Activated CD4-positive, alpha-beta T cell treated with anti-CD3 and anti-CD28 coated beads, Interleukin-2, amount 50 U/mL, for 1 hour (primary cell): ENCODE measurements around the gene SLC31A1.
A peak's percentile ranks its signal among the peaks of the same experiment; 100 is the strongest.

Experiments
- DNase-seq: peaks from one replicate; pipeline ENCODE4 v3.0.0-alpha.2; 2020

SLC31A1 gene

DNA sequence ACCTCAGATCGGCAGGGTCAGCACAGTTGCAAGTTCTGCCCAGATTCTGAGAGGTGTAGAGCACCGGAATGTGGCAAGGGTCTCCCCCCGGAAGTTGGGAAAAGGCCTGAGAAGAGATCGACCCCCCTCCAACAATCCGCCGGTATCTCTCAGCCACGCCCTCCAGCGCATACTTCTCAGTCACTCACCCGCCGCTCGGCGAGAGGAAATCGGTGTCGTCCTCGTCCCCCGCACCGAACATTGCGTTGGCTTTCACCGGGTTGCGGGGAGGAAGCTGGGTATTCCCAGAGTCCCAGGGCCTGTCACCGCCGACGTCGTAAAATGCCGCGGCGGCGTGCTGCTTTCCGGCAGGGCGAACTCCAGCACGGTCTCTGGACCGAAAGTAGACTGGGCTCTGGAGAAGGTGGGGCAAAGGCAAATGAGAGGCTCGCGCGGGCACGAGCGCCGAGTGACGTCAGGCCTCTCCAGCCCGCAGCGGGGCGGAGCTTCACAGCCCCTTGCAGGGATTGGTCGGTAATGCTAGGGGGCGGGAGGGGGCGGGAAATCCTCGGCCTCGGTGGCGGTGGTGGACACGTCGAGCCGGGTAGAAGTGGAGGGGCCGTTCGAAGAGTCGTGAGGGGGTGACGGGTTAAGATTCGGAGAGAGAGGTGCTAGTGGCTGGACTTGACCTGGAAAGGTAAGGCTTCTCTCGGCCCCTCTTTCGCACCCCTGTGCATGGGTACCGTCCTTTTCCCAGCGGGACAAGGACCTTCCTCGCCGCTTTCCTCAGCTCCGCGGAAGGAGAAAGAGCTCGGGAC lies at the start of gene SLC31A1, which contains the start of gene FKBP15:
Gene SLC31A1 (plus strand): TSS at position 542 of the 797 bp plus-strand sequence. CDS start 34,605 bp downstream, outside the sequence.
Gene FKBP15 (minus strand): TSS at position 275 of the 797 bp plus-strand sequence. CDS start 34 bp downstream, at position 241.
- DNase-seq: peak; percentile 95

DNA sequence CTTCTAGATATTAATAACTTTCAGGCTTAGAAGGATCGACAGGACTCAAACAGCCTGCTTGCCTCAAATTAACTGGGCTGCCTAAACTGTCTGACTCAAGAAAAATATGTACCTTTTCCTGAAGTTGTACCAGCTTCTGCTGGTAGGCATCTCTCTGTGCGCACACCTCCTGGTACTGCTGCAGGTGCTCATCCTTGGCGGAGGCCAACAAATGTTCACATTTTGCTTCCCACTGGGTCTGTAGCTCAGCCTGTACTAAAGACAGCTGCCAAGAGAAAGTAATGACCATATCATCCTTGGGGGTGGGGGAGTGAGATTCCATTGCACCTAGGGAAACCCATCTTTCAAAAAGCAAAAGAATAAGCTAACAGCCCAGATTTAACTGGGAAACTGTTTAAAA lies 48.0 kb upstream of the SLC31A1 start:
- no peak for DNase-seq

DNA sequence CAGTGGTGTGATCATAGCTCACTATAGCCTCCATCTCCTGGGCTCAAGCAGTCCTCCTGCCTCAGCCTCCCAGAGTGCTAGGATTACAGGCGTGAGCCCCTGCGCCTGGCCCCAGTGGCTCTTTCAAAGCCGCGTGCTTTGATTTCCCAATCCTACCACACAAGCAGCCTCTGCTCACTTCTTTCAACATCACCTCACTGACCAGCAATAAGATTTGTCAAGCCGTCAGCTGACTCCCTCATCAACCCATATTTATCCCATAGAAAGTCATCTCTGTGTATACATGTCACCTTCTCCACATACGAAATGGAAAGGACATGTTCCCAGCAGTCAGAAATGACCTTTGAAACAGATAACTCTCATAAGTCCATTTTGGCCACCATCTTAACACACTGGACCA lies 44.5 kb upstream of the SLC31A1 start:
- DNase-seq: no peak

DNA sequence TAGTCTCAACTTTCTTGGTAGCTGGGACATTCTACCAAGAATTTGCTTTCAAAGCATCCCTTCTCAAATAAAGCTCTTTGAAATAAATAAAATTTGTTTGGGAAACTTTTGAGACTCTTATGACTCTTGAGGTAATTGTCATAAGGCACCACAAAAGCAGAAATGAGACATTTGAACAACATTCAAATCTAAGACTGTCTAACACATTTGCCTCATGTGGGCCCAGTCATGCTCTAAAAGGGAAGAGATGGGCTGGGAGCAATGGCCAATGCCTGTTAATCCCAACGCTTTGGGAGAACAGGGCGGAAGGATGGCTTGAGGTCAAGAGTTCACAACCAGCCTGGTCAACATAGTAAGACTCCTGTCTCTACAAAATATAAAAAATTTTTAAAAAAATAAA lies 44.1 kb upstream of the SLC31A1 start:
- DNase-seq: no peak

DNA sequence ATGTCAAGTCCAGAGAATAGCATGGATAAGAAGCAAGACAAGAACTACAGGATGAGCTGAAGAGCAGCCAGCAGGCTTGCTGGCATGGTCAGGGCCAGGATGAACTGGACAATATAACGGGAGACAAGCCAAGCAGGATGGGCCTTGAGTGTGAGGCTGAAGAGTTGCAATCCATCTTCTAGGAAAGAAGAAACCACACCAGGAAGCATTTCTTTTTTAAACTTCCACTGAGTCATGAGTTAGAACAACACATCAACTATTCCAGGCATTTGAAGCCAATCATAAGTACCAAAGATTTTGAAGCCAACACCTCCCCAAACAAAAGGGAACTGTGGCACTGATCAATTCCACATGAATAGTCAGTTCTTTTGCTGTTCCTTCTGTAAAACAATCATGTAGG lies 43.3 kb upstream of the SLC31A1 start:
- DNase-seq: no peak

DNA sequence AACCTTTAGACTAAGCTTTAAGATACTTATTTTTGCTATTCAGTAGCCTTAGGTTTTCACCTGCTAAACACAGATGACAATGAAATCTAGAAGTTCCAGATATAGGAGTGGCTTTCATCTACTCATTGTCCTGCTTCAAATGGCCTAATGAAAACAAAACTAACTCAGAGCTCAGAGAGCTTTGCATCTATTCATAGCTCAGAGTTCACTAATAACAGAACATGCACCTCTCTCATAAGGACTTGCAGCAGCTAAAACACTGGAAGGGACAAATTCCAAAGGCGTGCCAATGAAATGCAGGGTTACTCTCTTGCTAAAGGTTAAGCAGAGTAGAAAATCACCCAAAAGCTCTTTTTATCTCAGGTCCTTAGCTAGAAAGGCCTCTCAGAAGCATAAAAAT lies 41.5 kb upstream of the SLC31A1 start:
- DNase-seq: no peak

DNA sequence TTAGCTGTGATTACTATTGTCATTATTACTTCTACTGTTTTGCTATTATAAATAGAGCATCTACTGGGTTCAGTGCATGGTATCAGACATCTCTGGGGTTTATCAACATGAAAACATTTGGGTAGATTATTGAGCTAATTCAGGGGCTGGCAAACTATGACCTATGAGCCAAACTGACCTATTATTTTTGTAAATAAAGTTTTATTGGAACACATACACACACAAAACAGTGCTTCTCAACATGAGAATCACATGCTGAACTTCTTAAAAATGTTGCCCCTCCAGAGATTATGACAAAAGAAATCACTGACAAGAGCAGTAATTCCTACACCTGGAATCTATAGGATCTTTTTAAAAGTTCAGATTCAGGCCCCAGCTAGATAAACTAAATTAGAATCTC lies 40.2 kb upstream of the SLC31A1 start:
- DNase-seq: no peak

DNA sequence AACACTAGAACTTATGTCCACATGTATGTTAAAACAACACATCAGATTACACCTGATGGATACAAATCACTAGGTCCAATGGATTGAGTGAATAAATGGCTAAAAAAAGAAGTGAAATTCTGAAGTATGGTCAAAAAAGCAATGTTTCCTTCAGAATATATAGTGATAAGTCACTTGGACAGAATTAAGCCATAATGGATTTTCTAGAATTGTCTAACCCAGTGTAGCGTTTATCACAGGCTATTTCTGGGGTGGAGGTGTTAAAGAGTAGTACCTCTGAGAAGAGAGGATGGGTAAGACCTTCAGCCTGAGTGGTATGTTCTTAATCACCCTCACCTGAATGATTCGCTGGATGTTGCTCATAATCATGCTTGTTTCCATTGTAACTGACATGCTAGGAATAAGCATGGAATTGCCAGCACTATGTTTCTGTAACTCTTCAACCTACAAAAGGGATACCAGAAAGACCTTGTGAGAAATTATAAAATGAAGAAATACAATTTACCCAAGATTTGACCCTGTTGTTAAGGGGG lies 37.3 kb upstream of the SLC31A1 start:
- no peak for DNase-seq

DNA sequence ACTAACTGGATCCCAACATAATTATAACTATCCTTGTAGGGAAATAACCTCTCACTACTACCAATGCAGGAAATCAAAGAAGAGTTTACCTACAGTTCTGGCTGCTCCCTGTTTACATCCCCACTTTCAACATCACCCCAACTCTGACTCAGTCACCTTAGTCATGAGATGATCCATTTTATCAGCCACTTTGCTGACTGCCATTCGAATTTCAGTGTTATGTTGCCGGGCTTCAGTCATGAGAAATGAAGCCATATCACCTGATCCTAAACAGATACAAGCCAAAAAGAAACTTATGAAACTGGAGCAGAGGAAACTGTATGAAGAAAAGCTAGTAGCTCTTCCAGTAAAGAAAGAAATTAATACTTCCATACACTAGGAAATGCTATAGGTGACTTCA lies 36.8 kb upstream of the SLC31A1 start:
- DNase-seq: no peak

DNA sequence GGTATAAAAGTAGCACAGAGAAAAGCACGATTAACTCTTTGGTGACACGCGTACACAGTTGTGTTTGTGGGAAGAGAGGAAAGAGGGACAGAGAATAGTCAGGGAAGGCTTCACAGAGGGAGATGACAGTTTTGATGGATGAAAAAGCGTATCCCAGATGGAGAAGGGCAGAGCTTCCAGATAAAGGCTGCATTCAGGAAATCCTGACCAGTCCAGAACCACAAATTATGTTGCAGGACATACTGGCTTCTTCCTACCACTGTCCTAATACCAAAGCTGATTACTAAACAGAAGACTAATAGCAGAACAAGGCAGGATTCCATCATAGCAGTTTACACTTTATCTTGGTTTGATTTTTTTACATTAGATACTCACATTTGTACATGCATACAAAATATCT lies 36.1 kb upstream of the SLC31A1 start:
- DNase-seq: no peak

DNA sequence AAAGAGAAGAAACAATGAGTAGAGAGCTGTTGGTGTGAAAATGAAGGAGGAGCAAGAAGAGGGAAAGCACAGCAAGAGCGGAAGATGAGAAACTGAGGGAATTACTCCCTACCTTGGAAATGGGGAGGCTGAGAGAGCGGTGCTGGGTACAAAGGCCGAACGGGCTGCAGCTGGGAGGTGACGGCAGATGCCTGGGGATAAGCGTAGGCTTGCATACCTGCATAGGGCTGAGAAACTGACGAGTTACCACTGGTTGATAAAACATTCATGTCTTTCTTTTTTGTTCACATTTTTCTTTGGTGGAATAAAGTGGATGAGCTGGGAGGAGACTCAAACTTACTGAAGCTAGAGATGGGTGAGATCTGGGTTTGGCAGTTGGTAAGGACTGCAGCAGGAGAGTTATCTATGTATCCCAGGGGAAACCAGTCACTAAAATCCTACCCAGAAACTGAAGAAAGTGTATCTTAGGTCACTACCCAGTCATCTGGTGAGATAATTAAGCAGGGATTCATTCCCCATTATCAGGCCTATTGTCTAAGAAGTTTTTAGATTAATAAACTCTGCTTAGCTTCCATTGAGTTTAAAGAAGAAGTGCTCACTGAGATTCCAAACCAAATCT lies 35.1 kb upstream of the SLC31A1 start:
- DNase-seq: no peak

DNA sequence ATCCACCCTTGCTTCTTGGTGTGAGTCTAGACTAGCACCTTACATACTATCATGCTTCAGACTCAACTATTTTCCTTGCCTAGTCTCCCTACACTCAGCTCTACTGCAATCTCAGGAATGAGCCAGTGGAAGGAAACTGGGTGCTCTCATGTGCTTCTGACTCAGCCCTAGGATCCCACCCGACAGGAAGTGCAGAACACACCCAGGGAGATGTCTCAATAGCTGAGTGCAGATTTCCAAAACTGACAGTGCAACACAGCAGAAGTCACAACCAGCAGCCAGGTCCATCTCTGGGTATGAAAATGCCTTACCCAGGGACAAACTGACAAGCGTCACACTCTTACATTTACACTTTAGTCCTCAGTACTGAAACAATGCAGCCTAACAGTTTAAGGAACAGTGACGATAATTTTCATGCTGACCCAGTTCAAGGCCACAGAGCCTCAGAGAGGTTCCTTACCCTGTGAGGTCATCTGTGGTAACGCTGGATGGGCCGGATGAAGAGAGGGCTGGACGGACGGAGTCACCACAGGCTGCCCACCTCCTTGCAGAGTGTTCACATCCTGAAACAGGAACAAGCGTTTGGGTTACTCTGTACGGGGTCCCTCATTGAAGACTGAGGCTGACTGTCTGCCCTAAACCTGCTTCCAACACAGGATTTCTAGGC lies 33.3 kb upstream of the SLC31A1 start:
- no peak for DNase-seq

DNA sequence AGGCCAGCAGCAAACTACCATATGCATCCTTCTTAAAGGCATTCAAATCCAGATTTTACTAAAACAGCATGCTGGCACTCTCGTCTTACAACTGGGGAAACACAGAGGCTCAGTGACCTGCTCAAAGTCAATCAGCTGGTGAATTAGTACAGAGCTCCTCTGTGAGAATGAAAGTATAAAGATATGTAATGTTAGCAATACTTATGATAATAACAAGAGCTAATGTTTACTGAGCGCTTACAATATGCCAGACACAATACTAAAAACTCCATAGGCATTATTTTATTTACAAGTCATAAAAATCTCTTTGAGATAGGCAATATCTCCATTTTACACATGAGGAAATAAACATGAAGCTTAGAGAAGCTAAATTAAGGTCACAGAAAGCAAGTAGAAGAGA lies 28.9 kb upstream of the SLC31A1 start:
- no peak for DNase-seq

DNA sequence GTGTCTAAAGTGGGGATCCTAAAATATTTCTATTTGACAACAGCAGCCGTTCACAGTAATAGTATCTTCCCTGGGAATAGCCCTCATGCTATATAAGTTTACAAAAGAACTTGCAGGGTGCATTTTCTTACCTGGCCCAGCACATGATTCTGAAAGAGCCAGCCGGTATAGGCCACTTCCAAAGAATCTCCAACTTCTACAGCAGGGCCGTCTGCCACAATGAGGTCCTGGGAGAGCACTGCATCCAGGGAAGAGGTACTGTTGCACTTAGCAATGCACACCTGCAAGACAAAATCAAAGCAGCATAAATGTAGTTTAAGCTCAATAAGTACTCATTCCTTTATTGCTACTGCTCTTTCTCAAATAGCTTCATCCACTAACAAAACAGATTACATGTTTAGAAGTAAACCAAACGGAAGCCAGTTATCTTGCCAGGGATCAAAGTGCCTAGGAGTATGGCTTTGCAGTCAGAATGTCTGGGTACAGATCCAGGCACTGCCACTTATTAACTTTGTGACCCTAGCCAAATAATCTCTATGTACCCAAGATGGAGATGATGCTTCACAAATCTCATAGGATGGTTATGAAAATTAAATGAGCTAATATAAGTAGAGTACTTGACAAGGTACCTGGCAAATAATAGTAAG lies 21.5 kb upstream of the SLC31A1 start:
- no peak for DNase-seq

DNA sequence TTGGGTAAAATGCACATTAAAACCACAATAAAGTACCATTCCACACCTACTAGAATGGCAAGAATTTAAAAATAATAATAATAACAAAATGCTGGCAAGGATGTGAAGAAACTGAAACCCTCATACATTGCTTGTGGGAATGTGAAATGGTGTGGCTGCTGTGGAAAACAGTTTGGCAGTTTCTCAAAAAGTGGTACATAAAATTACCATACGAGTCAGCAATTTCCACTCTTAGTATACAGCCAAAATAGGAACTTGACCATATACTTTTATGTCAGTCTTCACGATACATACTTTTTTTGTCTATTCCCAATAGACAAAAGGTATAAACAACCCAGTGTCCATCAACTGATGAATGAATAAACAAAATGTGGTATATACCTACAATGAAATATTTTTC lies 15.9 kb upstream of the SLC31A1 start:
- no peak for DNase-seq

DNA sequence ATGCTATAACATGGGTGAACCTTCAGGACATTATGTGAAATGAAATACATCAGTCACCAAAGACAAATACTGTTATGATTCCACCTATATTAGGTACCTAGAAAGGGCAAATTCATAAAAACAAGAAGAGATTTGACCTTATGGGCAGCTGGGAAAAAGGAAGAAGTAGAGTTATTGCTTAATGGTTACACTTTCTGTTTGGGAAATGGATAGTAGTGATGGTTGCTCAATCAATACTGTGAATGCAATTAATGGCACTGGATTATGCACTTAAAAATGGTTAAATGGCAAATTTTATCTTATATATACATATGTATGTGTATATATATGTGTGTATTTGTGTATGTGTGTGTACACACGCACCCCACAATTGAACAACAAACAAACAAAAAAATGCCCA lies 15.5 kb upstream of the SLC31A1 start:
- no peak for DNase-seq

DNA sequence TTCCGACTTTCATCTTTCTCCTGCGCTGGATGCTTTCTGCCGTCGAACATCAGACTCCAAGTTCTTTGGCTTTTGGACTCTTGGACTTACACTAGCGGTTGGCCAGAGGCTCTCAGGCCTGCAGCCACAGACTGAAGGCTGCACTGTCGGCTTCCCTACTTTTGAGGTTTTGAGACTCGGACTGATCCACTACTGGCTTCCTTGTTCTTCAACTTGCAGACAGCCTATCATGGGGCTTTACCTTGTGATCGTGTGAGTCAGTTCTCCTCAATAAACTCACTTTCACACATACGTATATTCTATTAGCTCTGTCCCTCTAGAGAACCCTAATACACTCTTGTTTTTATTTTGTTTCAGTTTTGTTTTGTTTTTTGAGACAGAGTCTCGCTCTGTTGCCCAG lies 10.5 kb upstream of the SLC31A1 start:
- no peak for DNase-seq

DNA sequence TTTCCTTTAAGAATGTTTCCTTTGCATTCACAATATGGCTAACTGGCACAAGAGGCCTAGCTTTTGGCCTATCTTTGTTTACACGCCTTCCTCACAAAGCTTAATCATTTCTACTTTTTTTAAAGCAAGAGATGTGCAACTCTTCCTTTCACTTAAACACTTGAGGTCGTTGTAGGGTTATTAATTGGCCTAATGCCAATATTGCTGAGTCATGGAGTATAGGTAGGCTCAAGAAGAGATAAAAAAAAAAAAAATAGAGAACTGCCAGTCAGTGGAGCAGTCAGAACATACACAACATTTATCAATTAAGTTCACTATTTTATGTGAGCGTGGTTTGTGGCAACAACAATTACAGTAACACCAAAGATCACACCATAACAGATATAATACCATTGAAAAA lies 6.2 kb upstream of the SLC31A1 start:
- no peak for DNase-seq

DNA sequence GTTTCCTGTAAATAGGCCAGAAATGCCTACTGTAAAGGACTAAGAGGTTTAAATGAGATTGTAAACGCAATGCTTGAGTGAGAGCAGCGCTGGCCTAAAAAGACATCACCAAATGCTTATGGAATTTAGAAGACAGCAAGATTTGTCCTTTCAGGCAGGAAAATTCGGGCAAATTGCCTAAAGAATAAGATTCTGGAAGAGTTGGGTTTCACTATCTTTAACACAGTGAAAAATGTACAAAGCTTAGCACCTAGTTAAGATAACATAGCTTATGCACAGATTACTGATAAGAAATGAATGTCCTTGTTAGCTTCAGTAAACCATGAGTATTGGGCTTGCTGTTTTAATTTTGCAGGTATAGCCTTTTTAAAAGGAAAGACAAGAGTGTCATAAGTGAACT lies 4.9 kb upstream of the SLC31A1 start:
- DNase-seq: no peak

DNA sequence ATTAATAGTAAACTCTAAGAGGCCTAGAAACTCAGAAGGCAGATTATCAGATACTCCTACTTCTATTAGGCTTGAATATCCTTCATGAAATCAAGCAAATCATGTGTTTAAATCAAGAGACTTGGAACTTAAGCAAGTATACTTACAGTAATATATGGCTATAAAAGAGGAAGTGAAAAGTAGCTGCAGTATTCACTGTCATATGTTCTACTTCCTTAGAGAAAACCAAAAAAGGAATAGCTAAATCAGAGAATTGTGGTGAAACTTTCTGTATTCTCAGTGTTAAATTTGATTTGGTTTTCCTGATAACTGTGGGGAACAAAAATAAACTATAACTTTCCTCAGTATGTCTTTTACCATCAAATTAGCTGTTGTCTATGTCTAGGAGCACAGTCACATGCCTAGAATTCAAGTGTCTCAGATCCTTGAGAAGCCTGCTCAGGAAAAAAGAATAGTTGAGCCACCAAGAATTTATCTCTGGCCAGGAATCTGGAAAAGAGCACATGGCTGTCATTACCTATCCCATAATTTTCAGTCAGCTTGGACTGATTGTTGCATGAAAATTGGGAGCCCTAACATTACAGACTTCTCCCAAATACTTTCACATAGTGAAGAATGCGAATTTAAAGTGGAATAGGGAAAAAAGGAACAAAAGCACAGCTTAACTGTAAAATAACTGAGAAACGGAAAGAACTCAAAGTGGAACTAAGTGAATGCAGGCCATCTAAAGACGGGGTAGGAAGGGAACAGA lies 2.0 kb upstream of the SLC31A1 start:
- DNase-seq: no peak

DNA sequence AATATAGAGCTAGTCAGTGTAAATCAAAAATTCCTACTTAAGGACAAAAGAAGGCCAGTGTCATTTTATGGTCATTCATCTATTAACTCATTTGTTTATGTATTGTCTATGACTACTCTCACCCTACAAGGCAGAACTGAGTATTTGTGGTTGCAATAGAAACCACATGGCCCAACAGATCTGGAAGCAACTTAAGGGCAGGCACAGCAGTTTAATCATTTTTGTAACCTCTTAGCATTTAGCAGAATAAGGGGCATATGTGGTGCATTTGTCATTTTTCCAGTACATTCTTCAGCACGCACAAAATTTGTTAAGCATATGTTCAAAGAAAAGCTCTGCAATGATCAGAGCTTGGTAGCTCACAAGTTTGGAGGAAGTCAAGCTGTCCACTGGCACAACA lies 1.4 kb upstream of the SLC31A1 start:
- DNase-seq: no peak

DNA sequence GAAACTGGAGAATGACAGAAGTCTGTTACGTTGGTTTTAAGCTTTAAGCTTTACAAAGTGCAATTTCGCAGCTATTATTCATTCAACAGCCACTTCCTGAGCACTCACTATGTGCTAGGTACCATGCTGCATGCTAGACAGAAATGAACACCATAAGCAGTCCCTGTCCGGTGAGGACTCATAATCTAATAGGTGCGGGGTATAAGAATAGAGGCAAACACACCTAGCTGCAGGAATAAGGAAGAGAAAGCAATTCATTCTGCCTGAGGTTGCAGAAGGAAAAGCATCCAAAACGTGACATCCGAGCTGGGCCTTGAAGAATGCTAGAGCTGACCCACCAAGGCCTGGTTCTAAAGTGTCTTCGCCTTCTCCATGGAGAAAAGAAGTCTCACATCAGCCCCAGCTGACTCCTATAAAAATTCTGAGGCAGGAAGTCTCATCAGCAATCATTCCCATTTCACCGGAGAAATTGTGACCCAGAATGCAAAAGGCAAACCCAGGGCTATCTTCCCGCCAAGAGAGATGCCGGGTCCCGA lies 809 bp upstream of the SLC31A1 start:
- no peak for DNase-seq
